ENCODE results near the gene CYP27B1.
A peak's percentile ranks its signal among the peaks of the same experiment; 100 is the strongest.

Gene CYP27B1

GRCh38 chr12:57743769-57744168 is 23.1 kb downstream of the CYP27B1 start:
- H3K4me3 ChIP-seq (ENCODE audit: low read depth in 1 of 5, low read length in 5 of 5) = peak overlapping the region in 3 of 5 donors; percentile 88 to 96 (median 92)
- H3K9me3 ChIP-seq (ENCODE audit: control insufficient read depth in 5 of 5, low read length in 5 of 5) = no peaks in the 10 kb centered on the region

GRCh38 chr12:57741844-57742738 is 24.8 kb downstream of the CYP27B1 start:
- Histone ChIP-seq H3K9ac (ENCODE audit: low read length in 5 of 5) (no peak overlapping the region), H3K4me3 (ENCODE audit: low read depth in 1 of 5, low read length in 5 of 5) (peak overlapping the region in 3 of 5 donors; percentile 38 to 51 (median 43)), H3K9me3 (ENCODE audit: control insufficient read depth in 5 of 5, low read length in 5 of 5) (no peaks in the 10 kb centered on the region), H3K27me3 (ENCODE audit: control insufficient read depth in 5 of 5, insufficient read depth in 4 of 5, low read length in 5 of 5) (peaks cover 2 to 30% (median 18%) of the 10 kb centered on the region in 5 donors), H3K4me1 (ENCODE audit: control insufficient read depth in 5 of 5, insufficient read depth in 5 of 5, low read length in 5 of 5) (peaks cover 5 to 47% (median 27%) of the 10 kb centered on the region in 5 donors), H3K27ac (ENCODE audit: low read depth, low read length) (no peak overlapping the region), H3K36me3 (ENCODE audit: control insufficient read depth in 5 of 5, insufficient read depth in 5 of 5, low read length in 5 of 5) (peaks cover 3 to 9% (median 6%) of the 10 kb centered on the region in 5 donors)

More at GRCh38 chr12:57743769-57744168, 23.1 kb downstream of the CYP27B1 start:
- peaks cover 0 to 24% (median 14%) of the 10 kb centered on the region in 5 donors for H3K27me3 ChIP-seq (ENCODE audit: control insufficient read depth in 5 of 5, insufficient read depth in 4 of 5, low read length in 5 of 5)
- H3K36me3 ChIP-seq (ENCODE audit: control insufficient read depth in 5 of 5, insufficient read depth in 5 of 5, low read length in 5 of 5) = peaks cover 13 to 24% (median 19%) of the 10 kb centered on the region in 5 donors
- no peak overlapping the region for H3K27ac ChIP-seq (ENCODE audit: low read depth, low read length)
- H3K9ac ChIP-seq (ENCODE audit: low read length in 5 of 5) = no peak overlapping the region
- peaks cover 5 to 36% (median 18%) of the 10 kb centered on the region in 5 donors for H3K4me1 ChIP-seq (ENCODE audit: control insufficient read depth in 5 of 5, insufficient read depth in 5 of 5, low read length in 5 of 5)

GRCh38 chr12:57741413-57741789 is 25.5 kb downstream of the CYP27B1 start:
- H3K4me3 ChIP-seq (ENCODE audit: low read depth in 1 of 5, low read length in 5 of 5) = peak overlapping the region in 3 of 5 donors; percentile 38 to 51 (median 43)
- no peak overlapping the region for H3K27ac ChIP-seq (ENCODE audit: low read depth, low read length)
- peaks cover 0 to 2% (median 0%) of the 10 kb centered on the region in 5 donors for H3K36me3 ChIP-seq (ENCODE audit: control insufficient read depth in 5 of 5, insufficient read depth in 5 of 5, low read length in 5 of 5)
- peaks cover 5 to 53% (median 30%) of the 10 kb centered on the region in 5 donors for H3K4me1 ChIP-seq (ENCODE audit: control insufficient read depth in 5 of 5, insufficient read depth in 5 of 5, low read length in 5 of 5)
- H3K9ac ChIP-seq (ENCODE audit: low read length in 5 of 5) = no peak overlapping the region
- no peaks in the 10 kb centered on the region for H3K9me3 ChIP-seq (ENCODE audit: control insufficient read depth in 5 of 5, low read length in 5 of 5)
- H3K27me3 ChIP-seq (ENCODE audit: control insufficient read depth in 5 of 5, insufficient read depth in 4 of 5, low read length in 5 of 5) = peaks cover 9 to 37% (median 25%) of the 10 kb centered on the region in 5 donors

GRCh38 chr12:57740656-57741412 is 26.0 kb downstream of the CYP27B1 start:
- no peaks in the 10 kb centered on the region for H3K36me3 ChIP-seq (ENCODE audit: control insufficient read depth in 5 of 5, insufficient read depth in 5 of 5, low read length in 5 of 5)
- H3K4me3 ChIP-seq (ENCODE audit: low read depth in 1 of 5, low read length in 5 of 5) = peak overlapping the region in 1 of 5 donors; percentile 51
- no peak overlapping the region for H3K9ac ChIP-seq (ENCODE audit: low read length in 5 of 5)
- H3K4me1 ChIP-seq (ENCODE audit: control insufficient read depth in 5 of 5, insufficient read depth in 5 of 5, low read length in 5 of 5) = peaks cover 5 to 53% (median 34%) of the 10 kb centered on the region in 5 donors
- no peaks in the 10 kb centered on the region for H3K9me3 ChIP-seq (ENCODE audit: control insufficient read depth in 5 of 5, low read length in 5 of 5)
- H3K27me3 ChIP-seq (ENCODE audit: control insufficient read depth in 5 of 5, insufficient read depth in 4 of 5, low read length in 5 of 5) = peaks cover 11 to 42% (median 28%) of the 10 kb centered on the region in 5 donors
- no peak overlapping the region for H3K27ac ChIP-seq (ENCODE audit: low read depth, low read length)

GRCh38 chr12:57739914-57740538 is 26.9 kb downstream of the CYP27B1 start:
- no peak overlapping the region for H3K9ac ChIP-seq (ENCODE audit: low read length in 5 of 5)

GRCh38 chr12:57739387-57739786 is 27.5 kb downstream of the CYP27B1 start:
- H3K36me3 ChIP-seq (ENCODE audit: control insufficient read depth in 5 of 5, insufficient read depth in 5 of 5, low read length in 5 of 5) = no peaks in the 10 kb centered on the region
- H3K27me3 ChIP-seq (ENCODE audit: control insufficient read depth in 5 of 5, insufficient read depth in 4 of 5, low read length in 5 of 5) = peaks cover 18 to 50% (median 41%) of the 10 kb centered on the region in 5 donors
- H3K9ac ChIP-seq (ENCODE audit: low read length in 5 of 5) = no peak overlapping the region
- no peaks in the 10 kb centered on the region for H3K9me3 ChIP-seq (ENCODE audit: control insufficient read depth in 5 of 5, low read length in 5 of 5)
- H3K4me3 ChIP-seq (ENCODE audit: low read depth in 1 of 5, low read length in 5 of 5) = no peak overlapping the region
- H3K27ac ChIP-seq (ENCODE audit: low read depth, low read length) = no peak overlapping the region
- peaks cover 3 to 53% (median 36%) of the 10 kb centered on the region in 5 donors for H3K4me1 ChIP-seq (ENCODE audit: control insufficient read depth in 5 of 5, insufficient read depth in 5 of 5, low read length in 5 of 5)

More at GRCh38 chr12:57739914-57740538, 26.9 kb downstream of the CYP27B1 start:
- H3K27ac ChIP-seq (ENCODE audit: low read depth, low read length) = no peak overlapping the region
- no peaks in the 10 kb centered on the region for H3K9me3 ChIP-seq (ENCODE audit: control insufficient read depth in 5 of 5, low read length in 5 of 5)
- peaks cover 17 to 49% (median 36%) of the 10 kb centered on the region in 5 donors for H3K27me3 ChIP-seq (ENCODE audit: control insufficient read depth in 5 of 5, insufficient read depth in 4 of 5, low read length in 5 of 5)
- no peaks in the 10 kb centered on the region for H3K36me3 ChIP-seq (ENCODE audit: control insufficient read depth in 5 of 5, insufficient read depth in 5 of 5, low read length in 5 of 5)
- H3K4me3 ChIP-seq (ENCODE audit: low read depth in 1 of 5, low read length in 5 of 5) = no peak overlapping the region
- peaks cover 3 to 53% (median 35%) of the 10 kb centered on the region in 5 donors for H3K4me1 ChIP-seq (ENCODE audit: control insufficient read depth in 5 of 5, insufficient read depth in 5 of 5, low read length in 5 of 5)

GRCh38 chr12:57738661-57739237 is 28.1 kb downstream of the CYP27B1 start, which contains the start of gene AGAP2:
Gene AGAP2 (minus strand): TSS chr12:57738742. CDS start chr12:57738246, 496 bp downstream.
- H3K4me1 ChIP-seq (ENCODE audit: control insufficient read depth in 5 of 5, insufficient read depth in 5 of 5, low read length in 5 of 5) = peaks cover 3 to 53% (median 31%) of the 10 kb centered on the region in 5 donors

GRCh38 chr12:57737467-57738460 is 29.1 kb downstream of the CYP27B1 start:
- H3K4me1 ChIP-seq (ENCODE audit: control insufficient read depth in 5 of 5, insufficient read depth in 5 of 5, low read length in 5 of 5) = peaks cover 3 to 53% (median 31%) of the 10 kb centered on the region in 5 donors
- peaks cover 0 to 8% (median 0%) of the 10 kb centered on the region in 5 donors for H3K36me3 ChIP-seq (ENCODE audit: control insufficient read depth in 5 of 5, insufficient read depth in 5 of 5, low read length in 5 of 5)
- no peak overlapping the region for H3K9ac ChIP-seq (ENCODE audit: low read length in 5 of 5)
- H3K4me3 ChIP-seq (ENCODE audit: low read depth in 1 of 5, low read length in 5 of 5) = peak overlapping the region in 3 of 5 donors; percentile 20 to 47 (median 22)
- no peaks in the 10 kb centered on the region for H3K9me3 ChIP-seq (ENCODE audit: control insufficient read depth in 5 of 5, low read length in 5 of 5)
- peaks cover 18 to 62% (median 53%) of the 10 kb centered on the region in 5 donors for H3K27me3 ChIP-seq (ENCODE audit: control insufficient read depth in 5 of 5, insufficient read depth in 4 of 5, low read length in 5 of 5)
- H3K27ac ChIP-seq (ENCODE audit: low read depth, low read length) = no peak overlapping the region

More at GRCh38 chr12:57738661-57739237, 28.1 kb downstream of the CYP27B1 start, which contains the start of gene AGAP2:
- Histone ChIP-seq H3K4me3 (ENCODE audit: low read depth in 1 of 5, low read length in 5 of 5) (peak within 1 kb of the TSS in 3 of 5 donors; percentile 20 to 47 (median 22)), H3K36me3 (ENCODE audit: control insufficient read depth in 5 of 5, insufficient read depth in 5 of 5, low read length in 5 of 5) (no peaks in the 10 kb centered on the region), H3K9ac (ENCODE audit: low read length in 5 of 5) (no peak within 1 kb of the TSS), H3K27ac (ENCODE audit: low read depth, low read length) (no peak within 1 kb of the TSS), H3K27me3 (ENCODE audit: control insufficient read depth in 5 of 5, insufficient read depth in 4 of 5, low read length in 5 of 5) (peaks cover 18 to 55% (median 48%) of the 10 kb centered on the region in 5 donors), H3K9me3 (ENCODE audit: control insufficient read depth in 5 of 5, low read length in 5 of 5) (no peaks in the 10 kb centered on the region)
